ENCODE measurements around the gene PAX6.

The PAX6 gene

GRCh38 chr11:31822175-31822926, 11.2 kb upstream of the PAX6 start:
- no peak for DNase-seq

GRCh38 chr11:31821766-31822165, 10.6 kb upstream of the PAX6 start:
- DNase-seq = no peak

GRCh38 chr11:31821235-31821764, 10.2 kb upstream of the PAX6 start:
- no peak for DNase-seq

GRCh38 chr11:31820438-31820818, 9.3 kb upstream of the PAX6 start:
- no peak for DNase-seq

- no peak for DNase-seq
Observed at GRCh38 chr11:31819621-31820437, 8.7 kb upstream of the PAX6 start.

GRCh38 chr11:31818874-31819331, 7.8 kb upstream of the PAX6 start:
- DNase-seq = no peak

- DNase-seq = no peak
Observed at GRCh38 chr11:31818425-31818755, 7.3 kb upstream of the PAX6 start.

- DNase-seq = no peak
Observed at GRCh38 chr11:31817621-31818424, 6.7 kb upstream of the PAX6 start.

- DNase-seq = peak; percentile 74
Observed at GRCh38 chr11:31817054-31817620, 6.0 kb upstream of the PAX6 start.

- DNase-seq = no peak
Observed at GRCh38 chr11:31816468-31817053, 5.4 kb upstream of the PAX6 start.

- DNase-seq = peak; percentile 52
Observed at GRCh38 chr11:31815711-31816467, 4.8 kb upstream of the PAX6 start.

- no peak for DNase-seq
Observed at GRCh38 chr11:31814176-31814868, 3.2 kb upstream of the PAX6 start.

- peak; percentile 61 for DNase-seq
Observed at GRCh38 chr11:31813391-31814175, 2.5 kb upstream of the PAX6 start.

- peak; percentile 67 for DNase-seq
Observed at GRCh38 chr11:31812383-31813381, 1.6 kb upstream of the PAX6 start.

- no peak for DNase-seq
Observed at GRCh38 chr11:31809857-31810778, 1.0 kb downstream of the PAX6 start.

GRCh38 chr11:31809541-31809856, 1.6 kb downstream of the PAX6 start:
- no peak for DNase-seq

- DNase-seq = no peak
Observed at GRCh38 chr11:31808721-31809540, 2.2 kb downstream of the PAX6 start.
